ENCODE results near the gene DOK4.

The DOK4 gene

DNA sequence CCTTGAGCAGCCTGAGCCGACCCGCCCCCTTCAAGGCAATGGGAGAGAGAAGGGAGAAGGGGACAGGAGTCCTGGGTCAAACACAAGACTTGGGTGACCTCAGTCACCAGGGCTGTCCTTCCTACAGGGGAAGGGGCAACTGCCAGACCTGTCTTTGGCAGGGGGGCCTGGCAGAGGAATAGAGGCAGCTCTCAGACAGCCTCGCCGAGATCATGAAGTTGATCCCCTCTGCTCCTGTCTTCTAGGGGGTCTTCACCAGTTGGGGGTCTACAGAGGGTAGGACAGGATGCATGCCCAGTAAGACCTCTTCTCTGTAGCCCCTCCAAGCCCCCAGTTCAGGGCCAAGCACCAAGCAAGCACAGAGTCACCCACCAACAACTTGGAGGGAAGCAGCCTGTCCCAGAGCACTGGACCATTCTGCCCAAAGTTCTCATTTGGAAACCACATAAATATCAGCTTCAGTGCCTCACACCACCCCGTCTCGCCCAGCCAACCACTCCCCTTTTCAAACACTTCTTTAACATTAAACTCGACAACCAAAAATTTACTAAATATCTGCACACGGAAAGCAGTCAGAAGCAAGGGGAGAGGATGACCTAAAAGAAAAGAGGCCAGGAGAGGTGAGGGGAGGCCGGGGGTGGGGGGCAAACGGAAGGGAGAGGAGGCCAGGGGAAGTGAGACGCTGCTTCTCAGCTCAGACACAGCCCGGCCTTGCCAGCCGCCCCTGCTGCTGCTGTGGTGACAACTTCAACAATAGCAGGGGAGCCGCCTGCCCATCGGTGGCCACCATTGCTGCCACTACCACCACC lies 7.7 kb downstream of the DOK4 start:
- no peaks in the 10 kb centered on the region for H3K36me3 ChIP-seq (ENCODE audit: control insufficient read depth, insufficient read depth, low read length)
- peak overlapping the region; percentile 65 for H3K4me3 ChIP-seq (ENCODE audit: low read depth, low read length)
- H3K4me1 ChIP-seq (ENCODE audit: control insufficient read depth, insufficient read depth, low read length): peaks cover 16% of the 10 kb centered on the region
- H3K9ac ChIP-seq (ENCODE audit: low read depth, low read length): no peak overlapping the region
- H3K27me3 ChIP-seq (ENCODE audit: control insufficient read depth, insufficient read depth, low read length): peaks cover 5% of the 10 kb centered on the region
- H3K9me3 ChIP-seq (ENCODE audit: control insufficient read depth, insufficient read depth, low read length): no peaks in the 10 kb centered on the region

DNA sequence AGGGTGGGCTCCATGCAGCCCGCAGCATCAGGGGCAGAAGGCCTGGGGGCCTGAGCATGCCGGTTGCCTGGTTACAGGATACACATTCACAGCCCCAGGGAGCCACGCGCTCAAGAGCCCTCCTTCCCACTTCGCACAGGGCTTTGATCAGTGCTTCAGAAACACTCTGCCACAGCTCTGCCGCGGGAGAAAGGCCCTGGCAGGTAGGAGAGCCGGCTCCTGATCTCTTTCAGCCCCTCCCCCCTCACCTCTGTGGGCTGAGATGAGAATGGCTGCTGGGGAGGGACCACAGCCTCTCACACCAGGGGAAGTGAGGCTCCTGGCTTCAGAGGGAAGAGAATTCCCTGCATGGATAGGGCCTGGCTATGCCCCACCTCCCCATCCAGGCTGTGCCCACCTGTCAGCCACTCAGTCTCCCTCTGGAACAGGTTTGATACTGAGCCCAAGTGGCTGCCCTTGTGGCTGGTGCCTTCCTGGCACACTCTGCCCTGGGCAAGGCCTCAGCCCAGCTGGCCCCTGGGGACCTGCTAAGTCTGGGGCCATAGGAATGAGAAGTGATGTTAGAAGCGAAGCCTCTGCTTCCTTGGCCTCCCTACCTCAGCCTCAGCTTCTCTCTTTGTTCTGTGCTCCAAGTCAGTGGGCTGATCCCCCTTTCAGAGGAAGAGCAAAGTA lies 8.6 kb downstream of the DOK4 start:
- peaks cover 5% of the 10 kb centered on the region for H3K27me3 ChIP-seq (ENCODE audit: control insufficient read depth, insufficient read depth, low read length)
- H3K9me3 ChIP-seq (ENCODE audit: control insufficient read depth, insufficient read depth, low read length): no peaks in the 10 kb centered on the region
- H3K36me3 ChIP-seq (ENCODE audit: control insufficient read depth, insufficient read depth, low read length): peaks cover 3% of the 10 kb centered on the region
- no peak overlapping the region for H3K4me3 ChIP-seq (ENCODE audit: low read depth, low read length)
- no peak overlapping the region for H3K9ac ChIP-seq (ENCODE audit: low read depth, low read length)
- peaks cover 21% of the 10 kb centered on the region for H3K4me1 ChIP-seq (ENCODE audit: control insufficient read depth, insufficient read depth, low read length)

DNA sequence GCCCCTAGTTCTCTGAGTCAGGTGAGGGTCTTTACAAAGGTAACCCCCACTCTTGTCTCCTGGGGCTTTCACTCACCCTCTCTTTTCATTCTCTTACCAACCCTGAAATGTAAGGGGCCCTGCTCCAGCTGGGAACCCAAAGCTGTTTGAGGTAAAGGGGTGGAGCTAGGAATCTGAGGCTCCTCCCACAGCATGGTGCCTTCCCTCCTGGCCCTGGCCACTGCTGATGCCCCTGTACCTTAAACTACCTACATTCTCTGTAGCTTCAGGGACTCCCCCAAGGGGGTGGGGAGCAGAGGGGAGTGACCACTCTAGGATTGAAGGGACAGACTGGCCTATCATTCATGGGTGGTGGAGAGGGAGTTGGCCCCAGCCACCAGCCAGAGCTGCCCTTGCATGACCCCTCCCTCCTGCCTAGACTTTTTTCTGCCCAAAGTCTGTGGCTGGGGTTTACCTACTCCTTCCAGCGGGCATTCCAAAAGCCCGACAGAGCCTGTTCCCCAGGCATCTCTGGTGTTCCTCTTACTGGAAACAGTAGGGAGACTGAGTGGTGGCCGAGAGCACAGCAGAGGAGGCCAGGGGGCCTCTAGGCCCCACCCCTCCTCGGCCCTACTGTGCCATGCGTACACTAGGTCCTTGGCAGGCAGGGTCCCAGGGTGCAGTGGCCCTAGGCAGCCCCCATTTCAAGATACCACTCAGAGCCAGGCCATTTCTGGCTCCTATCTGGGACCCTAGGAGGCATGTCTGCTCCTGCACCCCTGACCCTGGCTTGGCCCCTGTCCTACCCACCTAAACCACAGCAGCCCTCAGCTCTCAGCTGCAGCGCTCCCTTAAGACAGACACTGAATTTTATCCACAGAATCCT lies 9.5 kb downstream of the DOK4 start:
- Histone ChIP-seq H3K27me3 (ENCODE audit: control insufficient read depth, insufficient read depth, low read length) (peaks cover 5% of the 10 kb centered on the region), H3K36me3 (ENCODE audit: control insufficient read depth, insufficient read depth, low read length) (peaks cover 3% of the 10 kb centered on the region), H3K4me1 (ENCODE audit: control insufficient read depth, insufficient read depth, low read length) (peaks cover 28% of the 10 kb centered on the region), H3K9ac (ENCODE audit: low read depth, low read length) (no peak overlapping the region), H3K4me3 (ENCODE audit: low read depth, low read length) (peak overlapping the region; percentile 9), H3K9me3 (ENCODE audit: control insufficient read depth, insufficient read depth, low read length) (no peaks in the 10 kb centered on the region)

DNA sequence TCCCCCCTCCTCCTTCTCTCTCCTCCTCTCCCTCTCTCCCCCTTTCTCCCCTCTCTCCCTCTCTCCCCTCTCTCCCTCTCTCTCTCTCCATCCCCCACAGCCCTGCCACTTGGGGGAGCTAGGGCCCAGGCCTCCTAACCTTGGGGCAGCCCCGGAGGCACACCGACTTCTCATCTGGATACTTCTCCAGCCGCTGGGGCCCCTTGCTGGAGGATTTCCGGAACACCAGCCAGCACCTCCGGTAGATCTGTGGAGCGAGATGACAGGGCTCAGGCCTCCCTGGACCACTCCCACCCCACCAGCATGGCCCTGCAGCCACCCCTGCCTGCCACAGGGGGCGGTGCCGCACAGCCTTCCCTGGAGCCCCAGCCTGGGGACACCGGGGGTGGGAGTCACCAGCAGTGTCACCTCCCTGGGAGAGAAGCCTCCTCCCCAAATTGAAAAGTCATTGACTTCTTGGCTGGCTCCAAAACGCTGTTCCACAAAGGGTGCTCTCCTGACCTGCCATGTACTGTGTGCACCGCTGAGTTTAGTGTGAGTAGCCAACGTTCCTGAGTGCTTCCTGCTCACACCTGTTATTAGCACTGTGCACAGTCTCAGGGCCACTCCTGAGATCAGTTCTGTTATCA lies 10.5 kb downstream of the DOK4 start:
- peaks cover 36% of the 10 kb centered on the region for H3K4me1 ChIP-seq (ENCODE audit: control insufficient read depth, insufficient read depth, low read length)
- H3K4me3 ChIP-seq (ENCODE audit: low read depth, low read length): peak overlapping the region; percentile 9
- no peaks in the 10 kb centered on the region for H3K9me3 ChIP-seq (ENCODE audit: control insufficient read depth, insufficient read depth, low read length)
- H3K27me3 ChIP-seq (ENCODE audit: control insufficient read depth, insufficient read depth, low read length): peaks cover 5% of the 10 kb centered on the region
- no peak overlapping the region for H3K9ac ChIP-seq (ENCODE audit: low read depth, low read length)
- H3K36me3 ChIP-seq (ENCODE audit: control insufficient read depth, insufficient read depth, low read length): peaks cover 5% of the 10 kb centered on the region

DNA sequence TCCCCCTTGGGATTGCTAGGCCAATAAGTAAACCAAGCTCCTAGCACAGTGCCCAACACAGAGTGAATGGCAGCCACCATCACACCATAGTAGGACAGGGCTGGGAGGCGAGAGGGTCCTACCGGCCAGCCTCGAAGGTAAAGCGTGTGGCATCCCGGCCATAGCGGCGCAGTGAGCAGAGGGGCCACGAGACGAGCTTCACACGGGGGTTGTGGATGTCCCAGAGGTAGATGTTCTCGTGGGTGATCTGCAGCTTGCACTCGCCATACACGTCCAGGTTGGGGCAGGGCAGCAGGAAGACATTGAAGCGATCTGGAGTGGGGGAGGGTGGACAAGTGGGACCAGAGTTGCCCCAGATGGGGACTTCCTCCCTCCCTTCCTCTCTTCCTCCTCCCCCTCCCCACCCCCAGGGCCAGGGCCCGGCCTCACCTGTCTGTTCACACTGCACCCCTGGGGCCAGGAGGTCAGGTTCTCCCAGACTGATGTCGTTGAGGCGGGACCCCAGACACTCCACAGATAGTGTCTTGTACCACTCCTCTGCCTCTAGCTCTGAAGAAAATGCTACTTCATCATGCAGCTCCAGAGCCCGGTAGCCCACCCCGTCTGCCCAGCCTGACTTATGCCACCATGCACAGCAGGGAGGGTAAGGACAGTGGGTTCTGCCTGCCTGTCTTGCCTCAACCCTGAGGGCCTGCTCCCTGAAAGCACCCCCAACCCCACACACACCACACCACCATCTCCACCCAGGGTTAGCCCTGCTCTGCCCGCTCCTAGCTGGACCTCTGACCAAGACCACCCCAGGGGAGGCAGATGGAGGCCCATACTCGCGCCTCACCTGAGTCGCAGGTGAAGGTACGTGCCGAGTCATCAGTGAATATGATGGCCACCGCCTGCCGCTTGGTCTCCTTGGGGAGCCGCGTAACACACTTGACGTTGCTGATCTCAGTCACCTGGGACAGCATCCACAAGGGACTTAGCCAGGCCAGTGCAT lies 11.3 kb downstream of the DOK4 start:
- H3K9me3 ChIP-seq (ENCODE audit: control insufficient read depth, insufficient read depth, low read length): no peaks in the 10 kb centered on the region
- peaks cover 5% of the 10 kb centered on the region for H3K27me3 ChIP-seq (ENCODE audit: control insufficient read depth, insufficient read depth, low read length)
- H3K4me1 ChIP-seq (ENCODE audit: control insufficient read depth, insufficient read depth, low read length): peaks cover 36% of the 10 kb centered on the region
- H3K4me3 ChIP-seq (ENCODE audit: low read depth, low read length): peak overlapping the region; percentile 9
- no peak overlapping the region for H3K9ac ChIP-seq (ENCODE audit: low read depth, low read length)
- H3K36me3 ChIP-seq (ENCODE audit: control insufficient read depth, insufficient read depth, low read length): peaks cover 13% of the 10 kb centered on the region

DNA sequence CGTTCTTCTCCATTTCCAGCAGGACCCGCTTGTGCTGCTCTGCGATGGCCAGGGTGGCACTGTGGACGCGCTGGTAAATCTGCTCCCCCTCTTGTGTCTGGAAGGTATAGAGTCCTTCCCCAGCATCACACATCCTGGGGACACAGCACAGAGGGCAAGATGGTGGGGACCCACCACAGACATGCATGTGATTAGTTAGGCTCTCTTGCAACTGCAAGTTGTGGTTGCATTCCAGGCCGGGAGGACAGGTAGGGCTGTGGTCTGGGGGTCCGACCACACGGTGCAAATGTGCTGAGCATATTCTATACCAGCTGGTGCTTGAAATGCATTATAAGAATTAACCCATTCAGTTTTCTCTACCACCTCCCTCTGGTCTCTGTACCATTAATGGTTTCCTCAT lies 12.4 kb downstream of the DOK4 start:
- H3K27me3 ChIP-seq (ENCODE audit: control insufficient read depth, insufficient read depth, low read length): peaks cover 5% of the 10 kb centered on the region
- peaks cover 36% of the 10 kb centered on the region for H3K4me1 ChIP-seq (ENCODE audit: control insufficient read depth, insufficient read depth, low read length)
- H3K4me3 ChIP-seq (ENCODE audit: low read depth, low read length): no peak overlapping the region
- H3K36me3 ChIP-seq (ENCODE audit: control insufficient read depth, insufficient read depth, low read length): peaks cover 24% of the 10 kb centered on the region
- H3K9ac ChIP-seq (ENCODE audit: low read depth, low read length): no peak overlapping the region
- H3K9me3 ChIP-seq (ENCODE audit: control insufficient read depth, insufficient read depth, low read length): no peaks in the 10 kb centered on the region

DNA sequence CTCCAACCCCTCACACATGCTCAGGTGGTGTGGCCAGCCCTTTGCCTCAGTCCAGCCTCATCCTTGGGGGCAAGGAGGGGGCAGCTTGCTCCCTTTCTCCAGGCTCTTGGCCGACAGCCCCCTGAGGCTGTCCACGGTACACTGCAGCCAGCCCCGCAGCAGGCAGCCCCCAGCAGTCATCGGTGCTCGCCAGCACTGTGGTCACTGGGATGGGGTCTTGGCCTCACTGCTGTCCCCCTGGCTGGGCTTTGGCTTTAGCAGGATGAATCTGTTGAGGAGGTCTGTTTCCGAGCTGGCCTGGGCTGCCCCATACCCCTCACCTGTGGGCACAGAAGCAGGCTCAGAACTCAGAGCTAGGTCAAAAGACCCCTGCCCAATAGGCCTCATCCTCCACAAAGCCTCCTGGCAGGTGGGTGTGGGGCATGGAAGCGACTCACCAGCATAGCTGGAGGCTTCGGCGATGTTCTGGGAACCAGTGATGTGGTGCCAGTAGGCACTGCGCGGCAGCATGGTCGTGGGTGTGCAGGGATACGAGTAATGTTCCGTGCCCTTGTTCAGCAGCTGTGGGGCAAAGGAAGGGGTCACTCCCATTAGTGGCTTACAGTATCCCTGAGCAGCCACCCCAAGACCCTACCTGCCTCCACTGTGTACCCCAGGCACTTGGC lies 13.0 kb downstream of the DOK4 start:
- Histone ChIP-seq H3K36me3 (ENCODE audit: control insufficient read depth, insufficient read depth, low read length) (peaks cover 26% of the 10 kb centered on the region), H3K9me3 (ENCODE audit: control insufficient read depth, insufficient read depth, low read length) (no peaks in the 10 kb centered on the region), H3K4me3 (ENCODE audit: low read depth, low read length) (no peak overlapping the region), H3K9ac (ENCODE audit: low read depth, low read length) (no peak overlapping the region), H3K4me1 (ENCODE audit: control insufficient read depth, insufficient read depth, low read length) (peaks cover 36% of the 10 kb centered on the region), H3K27me3 (ENCODE audit: control insufficient read depth, insufficient read depth, low read length) (peaks cover under 1% of the 10 kb centered on the region)

DNA sequence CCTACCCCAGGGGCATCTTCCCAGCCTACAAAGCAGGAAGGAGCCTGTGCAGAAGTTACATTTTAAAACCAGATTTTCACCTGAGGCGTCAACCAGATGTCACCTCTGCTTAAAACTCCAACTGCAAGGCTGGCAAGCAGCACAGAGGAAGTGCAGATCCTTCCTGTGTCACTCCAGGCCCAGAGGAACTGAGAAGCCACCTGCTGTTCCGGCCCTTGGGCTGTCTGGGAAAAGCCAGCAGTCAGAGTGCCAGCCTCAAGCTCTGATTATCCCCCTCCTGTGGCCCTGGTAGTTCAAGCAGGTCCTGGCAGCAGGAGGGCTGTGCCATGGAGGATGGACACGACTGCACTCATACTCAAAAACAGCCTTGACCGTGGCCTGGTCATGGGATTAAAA lies 13.6 kb downstream of the DOK4 start:
- H3K9me3 ChIP-seq (ENCODE audit: control insufficient read depth, insufficient read depth, low read length): no peaks in the 10 kb centered on the region
- peaks cover 36% of the 10 kb centered on the region for H3K4me1 ChIP-seq (ENCODE audit: control insufficient read depth, insufficient read depth, low read length)
- H3K4me3 ChIP-seq (ENCODE audit: low read depth, low read length): no peak overlapping the region
- H3K9ac ChIP-seq (ENCODE audit: low read depth, low read length): peak overlapping the region; percentile 37
- H3K27me3 ChIP-seq (ENCODE audit: control insufficient read depth, insufficient read depth, low read length): no peaks in the 10 kb centered on the region
- peaks cover 26% of the 10 kb centered on the region for H3K36me3 ChIP-seq (ENCODE audit: control insufficient read depth, insufficient read depth, low read length)

DNA sequence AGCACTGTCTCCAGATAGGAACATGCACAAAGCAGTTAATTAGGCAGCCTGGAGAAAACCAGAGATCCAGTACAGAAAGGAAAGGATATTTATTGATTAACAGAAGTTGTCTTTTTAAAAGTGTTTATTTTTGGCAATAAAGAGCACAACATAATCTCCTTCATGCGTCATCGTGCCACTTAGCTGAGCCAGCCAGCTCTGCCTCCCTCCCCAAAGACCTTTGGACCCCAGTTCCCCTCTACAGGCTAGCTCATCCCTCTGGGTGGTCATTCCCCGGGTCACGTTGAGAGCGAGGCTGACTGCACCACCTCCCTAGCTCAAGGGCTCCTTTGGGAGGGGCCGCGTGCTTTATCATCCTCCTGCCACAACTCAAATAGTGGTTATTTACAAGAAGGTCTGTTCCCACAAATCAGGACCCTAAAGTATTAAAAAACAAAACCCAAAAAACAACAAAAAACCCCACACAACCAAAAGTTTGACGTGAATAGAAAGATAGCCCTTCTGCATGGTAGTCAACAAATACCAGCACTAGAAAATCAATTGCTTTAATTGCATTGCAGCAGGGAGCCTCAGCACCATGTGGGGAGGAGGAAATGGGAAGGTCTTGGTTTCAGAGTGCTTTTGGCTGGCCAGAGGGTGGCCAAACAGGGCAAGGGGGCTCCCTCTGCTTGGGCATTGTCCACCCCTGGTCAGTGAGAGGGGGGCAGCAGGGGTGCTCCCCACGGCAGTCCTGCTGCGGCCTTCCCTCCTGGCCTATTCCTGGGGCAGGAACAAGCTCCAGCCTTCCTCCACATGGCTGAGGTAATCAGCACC lies 14.2 kb downstream of the DOK4 start:
- Histone ChIP-seq H3K27me3 (ENCODE audit: control insufficient read depth, insufficient read depth, low read length) (no peaks in the 10 kb centered on the region), H3K4me1 (ENCODE audit: control insufficient read depth, insufficient read depth, low read length) (peaks cover 34% of the 10 kb centered on the region), H3K4me3 (ENCODE audit: low read depth, low read length) (no peak overlapping the region), H3K9me3 (ENCODE audit: control insufficient read depth, insufficient read depth, low read length) (no peaks in the 10 kb centered on the region), H3K36me3 (ENCODE audit: control insufficient read depth, insufficient read depth, low read length) (peaks cover 26% of the 10 kb centered on the region), H3K9ac (ENCODE audit: low read depth, low read length) (peak overlapping the region; percentile 37)

DNA sequence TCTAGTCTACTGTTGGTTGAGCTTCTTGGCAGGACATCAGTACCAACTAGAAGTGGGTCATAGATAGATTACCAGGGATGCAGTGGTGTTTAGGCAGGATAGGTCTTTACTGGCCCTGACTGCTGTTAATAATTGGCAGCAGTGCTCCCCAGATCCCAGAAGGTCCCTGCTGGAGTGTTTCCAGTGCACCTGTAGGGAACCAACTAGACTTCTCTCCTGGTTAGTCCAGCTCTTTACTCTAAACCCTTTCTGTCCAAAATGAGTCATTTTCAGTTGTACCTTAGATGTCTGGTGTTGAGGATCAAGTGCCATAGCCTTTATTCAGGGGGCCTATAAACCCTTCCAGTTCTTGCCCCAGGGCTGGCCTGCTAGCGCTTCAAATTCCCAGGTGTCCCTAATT lies 15.1 kb downstream of the DOK4 start:
- H3K9me3 ChIP-seq (ENCODE audit: control insufficient read depth, insufficient read depth, low read length): no peaks in the 10 kb centered on the region
- H3K27me3 ChIP-seq (ENCODE audit: control insufficient read depth, insufficient read depth, low read length): no peaks in the 10 kb centered on the region
- H3K36me3 ChIP-seq (ENCODE audit: control insufficient read depth, insufficient read depth, low read length): peaks cover 30% of the 10 kb centered on the region
- no peak overlapping the region for H3K4me3 ChIP-seq (ENCODE audit: low read depth, low read length)
- H3K9ac ChIP-seq (ENCODE audit: low read depth, low read length): no peak overlapping the region
- H3K4me1 ChIP-seq (ENCODE audit: control insufficient read depth, insufficient read depth, low read length): peaks cover 25% of the 10 kb centered on the region

Data from iPS-15b (cell line).